AG09319 (cell line): ENCODE results near the gene SYT9.

ENCODE experiments used
- DNase-seq: peaks from one replicate; pipeline ENCODE4 v3.0.0-alpha.2; 2010; ENCODE audit warnings: low read depth; ENCODE audit errors: extremely low read depth
- CTCF ChIP-seq: IDR thresholded peaks from 2 replicates; pipeline ENCODE4 v1.5.1; 2011; ENCODE audit warnings: low read depth, mild to moderate bottlenecking, inconsistent platforms, low read length, moderate library complexity

SYT9 gene

GRCh38 chr11:7286178-7286577 lies 34.5 kb downstream of the SYT9 start:
- TF ChIP-seq CTCF: no peak
- no peak for DNase-seq

GRCh38 chr11:7291100-7291829 lies 39.6 kb downstream of the SYT9 start:
- no peak for DNase-seq
- no peak for TF ChIP-seq CTCF

DNA sequence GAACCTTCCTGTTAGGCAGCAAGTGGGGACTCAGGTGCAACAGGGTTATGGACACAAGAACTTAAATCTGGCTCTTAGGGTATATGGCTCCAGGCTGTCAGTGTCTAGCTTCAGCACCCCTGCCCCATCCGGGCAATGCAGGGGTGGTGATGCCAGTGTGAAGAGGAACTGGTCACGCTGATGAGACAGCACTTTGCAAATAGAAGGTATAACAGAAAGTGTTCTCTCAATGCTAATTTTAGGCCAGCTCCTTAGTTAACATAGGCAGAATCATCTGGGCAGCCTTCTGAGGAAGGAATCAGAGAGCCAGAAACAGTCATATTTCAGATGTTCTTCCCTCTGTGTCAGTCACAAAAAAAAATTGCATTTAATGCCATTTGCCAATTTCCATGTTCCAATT lies 41.2 kb downstream of the SYT9 start:
- TF ChIP-seq CTCF: no peak
- DNase-seq: no peak

DNA sequence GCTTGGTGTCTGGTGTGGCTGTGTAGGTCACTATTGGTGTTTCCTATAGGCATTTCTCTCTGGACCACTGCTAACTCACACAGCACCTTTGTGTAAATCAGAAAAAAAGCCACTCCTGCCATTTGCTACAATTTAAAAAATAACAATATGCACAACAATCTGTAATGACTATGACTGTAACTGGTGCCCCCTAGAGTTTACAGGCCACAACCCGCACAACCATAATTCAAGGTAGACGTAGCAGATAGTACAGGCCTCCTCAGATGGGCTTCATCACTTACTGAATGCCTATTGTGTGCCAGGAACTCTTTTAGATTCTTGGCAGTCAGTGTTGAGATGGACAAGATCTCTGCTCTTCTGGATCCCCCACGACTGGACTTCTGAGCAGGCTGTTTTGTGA lies 47.7 kb downstream of the SYT9 start:
- no peak for TF ChIP-seq CTCF
- no peak for DNase-seq

GRCh38 chr11:7300281-7300680 lies 48.6 kb downstream of the SYT9 start:
- no peak for DNase-seq
- TF ChIP-seq CTCF: no peak

DNA sequence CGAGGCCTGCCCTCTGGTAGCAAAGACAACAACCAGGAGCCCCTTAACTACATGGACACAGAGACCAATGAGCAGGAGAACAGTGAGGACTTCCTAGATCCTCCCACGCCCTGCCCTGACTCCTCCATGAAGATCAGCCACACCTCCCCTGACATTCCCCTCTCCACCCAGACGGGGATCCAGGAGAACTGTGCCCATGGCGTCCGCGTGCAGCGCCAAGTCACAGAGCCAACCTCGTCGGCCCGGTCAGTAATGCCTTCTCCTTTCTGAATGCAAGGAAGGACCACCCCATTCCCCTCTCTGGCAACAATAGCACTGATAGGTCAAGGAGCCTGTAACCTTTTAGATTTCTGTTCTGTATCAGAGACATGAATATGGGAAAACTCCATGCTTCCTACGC lies 51.4 kb downstream of the SYT9 start:
- TF ChIP-seq CTCF: no peak
- no peak for DNase-seq

- no peak for DNase-seq
- no peak for TF ChIP-seq CTCF
Measured at GRCh38 chr11:7306900-7307299, 55.2 kb downstream of the SYT9 start.
